GM23338 (cell line): ENCODE data around the gene VWCE. TPM values are rescaled to one million over a fixed set of nuclear protein-coding genes. Genes with fewer than 3 reads are reported as not detected.

Experiments
- ATAC-seq: fragments of 200-7000 bp; cut with Tn5 transposase; 3 replicates; pipeline ENCODE4 v1.9.1; 2020
- DNase-seq: peaks from one replicate; pipeline ENCODE4 v3.0.0-alpha.2; 2015; ENCODE audit warnings: low spot score
- H2AFZ ChIP-seq: fragments of 200-600 bp; sonication (generic); 2 replicates; pipeline ENCODE4 v1.8.0; 2016; ENCODE audit warnings: antibody characterized with exemption, mild to moderate bottlenecking, moderate library complexity
- H3F3A ChIP-seq: fragments of 200-600 bp; sonication (generic); replicated peaks from 2 replicates; pipeline ENCODE4 v1.8.0; 2017; ENCODE audit warnings: antibody characterized with exemption, mixed run types, low read depth
- H3K27ac ChIP-seq: fragments of 200-600 bp; sonication (generic); 2 replicates; pipeline ENCODE4 v1.6.1; 2016; ENCODE audit warnings: low read depth
- H3K27me3 ChIP-seq: fragments of 200-600 bp; sonication (generic); 2 replicates; pipeline ENCODE4 v1.8.0; 2016; ENCODE audit warnings: mild to moderate bottlenecking, mixed run types, moderate library complexity; ENCODE audit not compliant: insufficient read depth
- H3K36me3 ChIP-seq: fragments of 200-600 bp; sonication (generic); 2 replicates; pipeline ENCODE4 v1.8.0; 2016; ENCODE audit warnings: mild to moderate bottlenecking; ENCODE audit not compliant: insufficient read depth
- H3K4me1 ChIP-seq: fragments of 200-600 bp; sonication (generic); 2 replicates; pipeline ENCODE4 v1.8.0; 2016; ENCODE audit warnings: mild to moderate bottlenecking, moderate library complexity; ENCODE audit not compliant: insufficient read depth
- H3K4me2 ChIP-seq: fragments of 200-600 bp; sonication (generic); 2 replicates; pipeline ENCODE4 v1.7.1; 2017; ENCODE audit warnings: mixed run types
- H3K4me3 ChIP-seq: fragments of 200-600 bp; sonication (generic); 2 replicates; pipeline ENCODE4 v1.6.1; 2016; ENCODE audit warnings: mixed run types
- H3K79me2 ChIP-seq: fragments of 200-600 bp; sonication (generic); replicated peaks from 2 replicates; pipeline ENCODE4 v1.8.0; 2017; ENCODE audit warnings: mild to moderate bottlenecking; ENCODE audit not compliant: insufficient read depth
- H3K9me2 ChIP-seq: fragments of 200-600 bp; sonication (generic); 2 replicates; pipeline ENCODE4 v1.8.0; 2017; ENCODE audit not compliant: insufficient read depth
- H4K20me1 ChIP-seq: fragments of 200-600 bp; sonication (generic); replicated peaks from 2 replicates; pipeline ENCODE4 v1.8.0; 2017; ENCODE audit warnings: mild to moderate bottlenecking; ENCODE audit not compliant: insufficient read depth
- H3K27ac Mint-ChIP-seq: 2 replicates; pipeline ENCODE4 v1.8.0; 2020; ENCODE audit warnings: inconsistent platforms, mild to moderate bottlenecking, moderate library complexity, mixed read lengths
- H3K27me3 Mint-ChIP-seq: 3 replicates; pipeline ENCODE4 v1.8.0; 2022; ENCODE audit warnings: low read depth, mild to moderate bottlenecking, moderate library complexity, mixed read lengths, inconsistent platforms; ENCODE audit not compliant: insufficient read depth, poor library complexity
- H3K36me3 Mint-ChIP-seq: 3 replicates; pipeline ENCODE4 v1.8.0; 2021; ENCODE audit warnings: low read depth, mild to moderate bottlenecking, inconsistent platforms, moderate library complexity, mixed read lengths
- H3K4me1 Mint-ChIP-seq: 3 replicates; pipeline ENCODE4 v1.8.0; 2020; ENCODE audit warnings: mild to moderate bottlenecking, inconsistent platforms, mixed read lengths
- H3K4me3 Mint-ChIP-seq: 3 replicates; pipeline ENCODE4 v1.8.0; 2021; ENCODE audit warnings: moderate library complexity, mild to moderate bottlenecking, inconsistent platforms, mixed read lengths
- H3K9me3 Mint-ChIP-seq: 3 replicates; pipeline ENCODE4 v1.8.0; 2020; ENCODE audit warnings: moderate library complexity, mild to moderate bottlenecking, inconsistent platforms, mixed read lengths
- CREB1 ChIP-seq: fragments of 250-450 bp; sonication (Bioruptor Pico); IDR thresholded peaks from 2 replicates; pipeline ENCODE4 v1.5.0; 2020; ENCODE audit warnings: low read depth, mild to moderate bottlenecking, moderate library complexity
- EZH2 ChIP-seq: fragments of 200-600 bp; sonication (generic); IDR thresholded peaks from one replicate; pipeline ENCODE4 v1.8.0; 2017; ENCODE audit warnings: antibody characterized with exemption, mild to moderate bottlenecking, low read depth; ENCODE audit not compliant: unreplicated experiment
- EZH2phosphoT487 ChIP-seq: fragments of 200-600 bp; sonication (generic); IDR thresholded peaks from one replicate; pipeline ENCODE4 v1.8.1; 2018; ENCODE audit warnings: antibody characterized with exemption; ENCODE audit not compliant: unreplicated experiment
- JUNB ChIP-seq: IDR thresholded peaks from one replicate; pipeline ENCODE4 v1.6.1; 2016; ENCODE audit warnings: antibody characterized with exemption; ENCODE audit not compliant: unreplicated experiment
- NANOG ChIP-seq: IDR thresholded peaks from 2 replicates; pipeline ENCODE4 v1.6.1; 2016; ENCODE audit warnings: antibody characterized with exemption, borderline replicate concordance
- POLR2AphosphoS5 ChIP-seq: IDR thresholded peaks from 2 replicates; pipeline ENCODE4 v1.6.1; 2016; ENCODE audit warnings: antibody characterized with exemption, low read depth
- STAT1 ChIP-seq: IDR thresholded peaks from one replicate; pipeline ENCODE4 v1.6.1; 2016; ENCODE audit warnings: antibody characterized with exemption; ENCODE audit not compliant: unreplicated experiment
- ZNF114 ChIP-seq: fragments of 250-450 bp; sonication (Bioruptor Pico); IDR thresholded peaks from 2 replicates; pipeline ENCODE4 v1.5.0; 2020; ENCODE audit warnings: mild to moderate bottlenecking, moderate library complexity
- polyA plus RNA-seq: library from polyadenylated mRNA; unstranded; fragments of >200 nt; fragmentation: Nextera tagmentation; extraction: Ambion mirVana; gene quantifications from 2 replicates; pipeline ENCODE4 v1.2.1, GENCODE V29; 2016
- total RNA-seq: library from RNA; depleted of rRNA; stranded (reverse); fragments of >200 nt; shearing (Covaris generic); gene quantifications from 2 replicates; pipeline ENCODE4 v1.2.3, GENCODE V29; 2014
- TF ChIP-seq, protein P1 (sequence below): IDR thresholded peaks from one replicate; pipeline ENCODE4 v1.6.1; 2018; ENCODE audit warnings: antibody characterized with exemption; ENCODE audit not compliant: unreplicated experiment
- TF ChIP-seq, protein P2 (sequence below): IDR thresholded peaks from 2 replicates; pipeline ENCODE4 v1.6.1; 2016; ENCODE audit warnings: antibody characterized with exemption
- TF ChIP-seq, protein P3 (sequence below), 2 experiments: fragments of 200-600 bp in 1 of 2; sonication (generic) in 1 of 2; conservative IDR thresholded peaks; 2 replicates each; pipeline versions ENCODE4 v1.5.1 to v1.6.1; 2016 to 2017; ENCODE audit warnings: antibody characterized with exemption in 2 of 2, low read depth in 2 of 2, mild to moderate bottlenecking in 2 of 2, moderate library complexity in 1 of 2

The VWCE gene
- total and polyA plus RNA-seq, 2 experiments from 2014 or later = 9.9 to 16.9 TPM

DNA sequence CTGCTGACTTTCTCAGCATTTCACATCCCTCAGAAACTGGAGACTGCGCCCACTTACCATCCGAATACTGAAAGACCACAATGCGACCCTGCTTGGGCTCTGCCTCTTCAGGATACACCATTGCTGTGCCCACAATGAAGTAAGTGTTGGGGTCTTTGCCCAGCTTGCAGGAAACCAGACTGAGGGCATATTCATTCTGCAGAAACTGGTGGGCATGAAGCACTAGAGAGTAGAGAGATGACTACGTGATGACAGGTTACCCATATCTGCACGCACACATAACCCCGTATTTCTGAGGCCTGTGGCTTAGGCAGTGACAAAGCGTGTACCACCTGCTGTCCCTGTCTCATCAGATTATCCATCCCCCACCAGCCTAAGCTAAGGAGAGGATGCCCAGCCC, 14.6 kb upstream of the VWCE start (continued):
- TF ChIP-seq, protein P1, sequence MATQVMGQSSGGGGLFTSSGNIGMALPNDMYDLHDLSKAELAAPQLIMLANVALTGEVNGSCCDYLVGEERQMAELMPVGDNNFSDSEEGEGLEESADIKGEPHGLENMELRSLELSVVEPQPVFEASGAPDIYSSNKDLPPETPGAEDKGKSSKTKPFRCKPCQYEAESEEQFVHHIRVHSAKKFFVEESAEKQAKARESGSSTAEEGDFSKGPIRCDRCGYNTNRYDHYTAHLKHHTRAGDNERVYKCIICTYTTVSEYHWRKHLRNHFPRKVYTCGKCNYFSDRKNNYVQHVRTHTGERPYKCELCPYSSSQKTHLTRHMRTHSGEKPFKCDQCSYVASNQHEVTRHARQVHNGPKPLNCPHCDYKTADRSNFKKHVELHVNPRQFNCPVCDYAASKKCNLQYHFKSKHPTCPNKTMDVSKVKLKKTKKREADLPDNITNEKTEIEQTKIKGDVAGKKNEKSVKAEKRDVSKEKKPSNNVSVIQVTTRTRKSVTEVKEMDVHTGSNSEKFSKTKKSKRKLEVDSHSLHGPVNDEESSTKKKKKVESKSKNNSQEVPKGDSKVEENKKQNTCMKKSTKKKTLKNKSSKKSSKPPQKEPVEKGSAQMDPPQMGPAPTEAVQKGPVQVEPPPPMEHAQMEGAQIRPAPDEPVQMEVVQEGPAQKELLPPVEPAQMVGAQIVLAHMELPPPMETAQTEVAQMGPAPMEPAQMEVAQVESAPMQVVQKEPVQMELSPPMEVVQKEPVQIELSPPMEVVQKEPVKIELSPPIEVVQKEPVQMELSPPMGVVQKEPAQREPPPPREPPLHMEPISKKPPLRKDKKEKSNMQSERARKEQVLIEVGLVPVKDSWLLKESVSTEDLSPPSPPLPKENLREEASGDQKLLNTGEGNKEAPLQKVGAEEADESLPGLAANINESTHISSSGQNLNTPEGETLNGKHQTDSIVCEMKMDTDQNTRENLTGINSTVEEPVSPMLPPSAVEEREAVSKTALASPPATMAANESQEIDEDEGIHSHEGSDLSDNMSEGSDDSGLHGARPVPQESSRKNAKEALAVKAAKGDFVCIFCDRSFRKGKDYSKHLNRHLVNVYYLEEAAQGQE = no peak
- TF ChIP-seq, protein P2, sequence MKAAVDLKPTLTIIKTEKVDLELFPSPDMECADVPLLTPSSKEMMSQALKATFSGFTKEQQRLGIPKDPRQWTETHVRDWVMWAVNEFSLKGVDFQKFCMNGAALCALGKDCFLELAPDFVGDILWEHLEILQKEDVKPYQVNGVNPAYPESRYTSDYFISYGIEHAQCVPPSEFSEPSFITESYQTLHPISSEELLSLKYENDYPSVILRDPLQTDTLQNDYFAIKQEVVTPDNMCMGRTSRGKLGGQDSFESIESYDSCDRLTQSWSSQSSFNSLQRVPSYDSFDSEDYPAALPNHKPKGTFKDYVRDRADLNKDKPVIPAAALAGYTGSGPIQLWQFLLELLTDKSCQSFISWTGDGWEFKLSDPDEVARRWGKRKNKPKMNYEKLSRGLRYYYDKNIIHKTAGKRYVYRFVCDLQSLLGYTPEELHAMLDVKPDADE = no peak
- no peak for TF ChIP-seq NANOG
- TF ChIP-seq EZH2 = no peak
- no peak for TF ChIP-seq STAT1
- no peak for TF ChIP-seq CREB1
- TF ChIP-seq, protein P3, sequence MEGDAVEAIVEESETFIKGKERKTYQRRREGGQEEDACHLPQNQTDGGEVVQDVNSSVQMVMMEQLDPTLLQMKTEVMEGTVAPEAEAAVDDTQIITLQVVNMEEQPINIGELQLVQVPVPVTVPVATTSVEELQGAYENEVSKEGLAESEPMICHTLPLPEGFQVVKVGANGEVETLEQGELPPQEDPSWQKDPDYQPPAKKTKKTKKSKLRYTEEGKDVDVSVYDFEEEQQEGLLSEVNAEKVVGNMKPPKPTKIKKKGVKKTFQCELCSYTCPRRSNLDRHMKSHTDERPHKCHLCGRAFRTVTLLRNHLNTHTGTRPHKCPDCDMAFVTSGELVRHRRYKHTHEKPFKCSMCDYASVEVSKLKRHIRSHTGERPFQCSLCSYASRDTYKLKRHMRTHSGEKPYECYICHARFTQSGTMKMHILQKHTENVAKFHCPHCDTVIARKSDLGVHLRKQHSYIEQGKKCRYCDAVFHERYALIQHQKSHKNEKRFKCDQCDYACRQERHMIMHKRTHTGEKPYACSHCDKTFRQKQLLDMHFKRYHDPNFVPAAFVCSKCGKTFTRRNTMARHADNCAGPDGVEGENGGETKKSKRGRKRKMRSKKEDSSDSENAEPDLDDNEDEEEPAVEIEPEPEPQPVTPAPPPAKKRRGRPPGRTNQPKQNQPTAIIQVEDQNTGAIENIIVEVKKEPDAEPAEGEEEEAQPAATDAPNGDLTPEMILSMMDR (conservative IDR thresholded peaks at IDR 0.05; ENCODE audit: low read depth in 2 of 2) = no peak
- TF ChIP-seq ZNF114 (CRISPR knock-in tag) = no peak
- no peak for TF ChIP-seq EZH2phosphoT487
- TF ChIP-seq POLR2AphosphoS5 = no peak

DNA sequence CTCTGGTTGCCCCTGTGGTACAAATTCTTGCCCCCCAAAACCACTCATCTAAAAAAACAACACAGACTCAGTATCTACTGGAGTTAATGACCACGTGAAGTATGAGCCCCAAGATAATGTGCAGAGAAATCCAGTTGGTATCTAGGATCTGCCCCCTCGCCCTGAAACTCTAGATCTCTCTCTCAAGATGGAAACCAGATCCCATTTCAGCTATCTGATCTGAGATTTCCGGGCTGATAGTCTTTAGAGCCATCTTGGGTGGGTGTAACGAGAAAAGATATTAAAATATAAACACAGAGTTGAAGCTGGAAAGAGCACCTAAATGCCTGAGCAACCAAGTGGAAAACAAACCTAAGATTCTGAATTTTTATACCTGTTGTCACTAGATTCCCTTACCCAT, 14.0 kb upstream of the VWCE start:
- H4K20me1 ChIP-seq = peaks cover 33% of the 10 kb centered on the region
- no peaks in the 10 kb centered on the region for H3K9me3 Mint-ChIP-seq
- ATAC-seq = no peak
- no peak overlapping the region for H3K4me3 Mint-ChIP-seq
- no peak overlapping the region for H3K4me2 ChIP-seq
- no peak overlapping the region for H2AFZ ChIP-seq
- no peaks in the 10 kb centered on the region for H3K27me3 Mint-ChIP-seq
- no peak for DNase-seq
- peaks cover 5% of the 10 kb centered on the region; the same call in 1 of the 2 replicates for H3K79me2 ChIP-seq
- no peak overlapping the region for H3K4me3 ChIP-seq
- H3K36me3 ChIP-seq = peaks cover 77% of the 10 kb centered on the region
- peaks cover 37% of the 10 kb centered on the region for H3K36me3 Mint-ChIP-seq
- H3K27ac ChIP-seq = no peak overlapping the region
- no peaks in the 10 kb centered on the region for H3K4me1 Mint-ChIP-seq
- H3K9me2 ChIP-seq = no peaks in the 10 kb centered on the region
- 0 out of 2 replicates have a peak, but pooled peaks cover 7% of the 10 kb centered on the region for H3F3A ChIP-seq
- H3K4me1 ChIP-seq = no peaks in the 10 kb centered on the region
- H3K27me3 ChIP-seq = no peaks in the 10 kb centered on the region
- no peak overlapping the region for H3K27ac Mint-ChIP-seq
- TF ChIP-seq, protein P1 = no peak
- TF ChIP-seq JUNB (no peak), NANOG (no peak)
